GM19397 (cell line): ENCODE data around the gene CRCP.
"Not testable (repeated sequence)": the region's sequence is repeated elsewhere in the genome, so short reads cannot be mapped to it uniquely, and the experiment has no call there.

ENCODE experiments used
- ATAC-seq: cut with Tn5 transposase; IDR thresholded peaks from one replicate; pipeline ENCODE4 v1.9.1; 2021; ENCODE audit warnings: mild to moderate bottlenecking, moderate library complexity; ENCODE audit not compliant: unreplicated experiment

The CRCP gene

DNA sequence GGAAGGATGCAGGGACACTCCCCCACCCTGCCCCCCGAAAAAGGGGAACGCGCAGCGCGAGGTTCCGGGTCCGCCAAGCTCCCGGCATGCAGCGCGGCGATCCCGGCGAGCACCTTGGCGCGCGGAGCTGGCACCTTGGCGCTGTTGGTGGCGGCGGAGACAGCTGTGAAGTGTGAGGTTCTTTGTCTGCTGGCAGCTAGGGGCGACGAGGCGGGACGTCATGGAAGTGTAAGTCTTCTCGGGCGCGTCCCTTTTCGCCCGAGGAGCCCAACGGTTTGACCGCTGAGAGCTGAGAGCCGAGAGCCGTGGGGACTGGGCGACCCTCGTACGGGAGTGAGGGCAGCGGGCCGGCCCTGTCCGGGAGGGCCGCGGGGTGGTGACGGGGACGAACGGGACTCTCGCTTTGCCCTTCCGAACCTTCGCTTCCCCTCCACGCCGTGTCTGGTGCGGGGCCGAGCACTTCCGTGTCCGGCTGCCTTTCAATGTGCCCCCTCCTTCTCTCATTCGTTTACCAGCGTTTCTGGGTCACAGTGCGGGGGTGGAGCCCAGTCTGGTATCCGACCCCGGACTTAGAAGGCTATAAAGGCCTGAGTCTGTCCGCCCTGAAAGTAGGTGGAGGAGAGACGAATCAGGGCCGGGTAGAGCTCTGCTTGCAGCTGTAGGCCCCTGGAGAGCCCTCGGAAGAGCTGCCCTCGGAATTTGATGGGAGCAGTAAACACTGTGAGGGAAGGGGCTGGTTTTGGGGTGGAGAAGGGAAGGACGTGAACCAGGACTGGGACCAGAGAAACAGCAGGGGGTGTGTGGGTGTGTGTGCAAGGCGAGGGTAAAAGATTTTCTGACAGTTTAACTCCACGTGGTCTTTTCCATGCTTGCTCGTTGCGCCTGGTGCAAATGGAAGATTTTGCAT lies at the start of gene CRCP:
Gene CRCP, plus strand, starts transcription at position 105 of the 907 bp plus-strand sequence. Its CDS starts 116 bp downstream, at position 221.
- peak; percentile 92 for ATAC-seq

DNA sequence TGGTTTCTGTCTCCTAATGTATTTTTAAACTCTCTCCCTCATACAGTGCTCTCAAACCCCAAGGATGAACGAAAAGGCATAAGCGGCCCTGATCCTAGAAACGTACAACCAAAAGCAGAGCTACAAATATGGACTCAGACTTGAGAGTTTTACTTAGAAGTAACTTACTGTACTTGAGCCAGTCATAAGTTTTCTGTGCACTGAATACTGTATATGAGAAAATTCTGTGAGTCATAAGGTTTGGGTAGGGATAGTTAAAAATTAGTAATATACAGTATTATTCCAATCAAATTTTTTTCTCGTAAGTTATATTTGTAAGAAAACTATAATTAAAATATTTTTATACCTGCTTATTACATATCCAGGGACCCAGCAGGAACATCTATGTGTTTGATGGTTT lies 44.9 kb upstream of the CRCP start:
- no peak for ATAC-seq

DNA sequence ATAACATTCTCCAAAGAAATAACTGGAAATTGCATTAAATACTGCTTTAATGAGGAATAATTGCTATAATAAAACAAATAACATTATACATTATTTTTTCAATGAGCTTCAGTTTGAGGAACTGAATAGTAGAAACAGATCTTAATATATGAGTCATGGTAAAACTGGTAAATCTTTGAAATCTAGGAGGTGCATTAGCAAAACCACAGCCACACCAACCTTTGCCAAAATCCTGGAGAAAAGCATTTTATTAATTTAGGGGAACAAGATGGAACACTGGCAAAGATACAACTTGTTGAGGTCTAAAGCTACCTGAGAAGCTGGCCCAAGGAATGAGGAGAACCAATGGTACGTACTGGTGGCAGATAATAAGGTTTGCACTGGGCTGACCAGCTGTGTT lies 44.4 kb upstream of the CRCP start:
- ATAC-seq = no peak

DNA sequence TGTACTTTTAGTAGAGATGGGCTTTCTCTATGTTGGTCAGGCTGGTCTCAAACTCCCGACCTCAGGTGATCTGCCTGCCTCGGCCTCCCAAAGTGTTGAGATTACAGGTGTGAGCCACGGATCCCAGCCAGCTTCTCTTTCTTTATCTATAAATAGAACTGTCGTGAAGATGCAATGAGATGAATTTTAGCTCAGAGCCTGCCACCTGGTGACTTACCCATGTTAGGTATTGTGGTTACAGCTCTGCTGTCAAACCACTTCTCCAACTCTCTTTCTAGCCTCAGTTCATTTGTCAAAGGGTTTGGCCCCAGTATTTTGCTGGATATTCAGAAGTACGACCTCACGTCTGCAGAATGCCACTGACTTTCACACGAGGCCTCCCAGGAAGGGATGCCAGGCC lies 42.4 kb upstream of the CRCP start:
- not testable (repeated sequence) for ATAC-seq

DNA sequence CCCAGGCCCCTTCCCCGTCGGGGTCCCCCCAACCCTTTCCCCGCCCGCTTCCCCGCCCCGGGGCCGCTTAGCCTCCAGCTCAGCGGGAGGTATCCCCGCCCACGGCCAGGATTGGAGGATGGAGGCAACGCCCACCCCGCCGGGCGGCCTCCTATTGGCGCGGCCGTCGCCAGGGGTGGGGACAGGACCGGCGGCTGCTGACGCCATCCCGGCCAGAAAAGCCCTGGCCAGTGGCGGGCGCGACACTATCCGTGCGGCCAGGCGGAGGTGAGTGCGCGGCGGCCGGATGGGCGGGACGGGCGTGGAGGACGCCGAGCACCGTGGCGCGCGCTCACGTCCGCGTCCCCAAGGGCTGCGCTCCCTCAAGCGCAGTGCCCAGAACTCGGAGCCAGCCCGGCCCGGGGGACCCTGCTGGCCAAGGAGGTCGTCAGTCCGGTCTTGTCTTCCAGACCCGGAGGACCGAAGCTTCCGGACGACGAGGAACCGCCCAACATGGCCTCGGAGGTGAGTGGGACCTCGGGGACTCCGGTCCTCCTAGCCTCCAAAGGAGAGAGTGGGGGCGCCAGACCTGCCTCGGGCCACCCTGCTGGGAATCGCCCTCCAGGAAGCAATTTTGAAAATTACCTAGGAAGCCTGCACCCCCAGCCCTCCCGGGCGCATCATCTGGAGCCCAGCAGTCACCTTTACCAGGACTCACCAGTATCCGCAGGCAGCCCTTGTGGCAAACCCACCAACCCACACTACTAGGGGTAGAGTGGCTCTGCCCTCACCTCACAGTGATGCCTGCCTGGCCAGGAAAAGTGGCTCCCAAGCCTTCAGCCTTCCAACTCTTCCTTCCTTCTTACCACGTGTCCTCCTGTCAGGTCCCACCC lies 38.8 kb upstream of the CRCP start, which contains the start of gene ASL:
Gene ASL, plus strand, starts transcription at position 230 of the 872 bp plus-strand sequence. Its CDS starts 263 bp downstream, at position 493.
- ATAC-seq = peak; percentile 99

DNA sequence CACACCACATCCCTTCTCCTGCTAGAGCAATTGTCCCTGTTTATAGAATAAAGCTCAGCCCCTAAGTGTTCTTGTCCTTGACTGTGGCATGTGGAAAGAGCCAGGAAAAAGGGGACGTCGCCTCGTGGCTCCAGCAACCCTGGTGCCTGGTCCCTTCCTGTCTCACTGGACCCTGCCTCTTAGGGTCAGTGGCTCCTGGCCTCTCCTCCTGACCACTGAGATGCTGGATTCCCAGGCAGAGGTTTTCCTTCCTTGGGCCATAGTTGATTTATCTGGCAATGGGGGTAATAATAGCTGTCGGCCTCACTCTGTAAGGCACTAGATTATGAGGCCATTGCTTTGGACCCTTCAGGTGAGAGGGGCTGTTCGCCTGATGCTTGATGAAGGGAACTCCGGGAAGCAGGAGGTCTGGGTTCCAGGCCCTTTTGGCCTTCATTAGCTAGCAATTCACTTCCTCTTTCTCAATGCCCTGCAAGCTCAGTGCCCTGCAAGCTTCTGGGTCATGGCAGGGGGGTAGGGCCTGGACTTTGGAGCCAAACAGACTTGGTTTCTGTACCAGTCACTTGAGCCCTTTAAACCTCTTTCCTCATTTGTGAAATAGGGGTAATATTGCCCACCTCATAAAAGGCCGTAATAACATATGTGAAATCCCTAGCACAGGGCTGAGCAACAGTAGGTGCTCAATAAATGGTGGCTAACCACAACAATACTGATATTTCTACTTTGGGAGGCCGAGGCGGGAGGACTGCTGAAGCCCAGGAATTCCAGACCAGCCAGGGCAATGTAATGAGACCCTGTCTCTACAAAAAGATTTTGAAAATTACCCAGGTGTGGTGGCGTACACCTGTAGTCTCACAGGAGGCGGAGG lies 38.0 kb upstream of the CRCP start:
- ATAC-seq = no peak

DNA sequence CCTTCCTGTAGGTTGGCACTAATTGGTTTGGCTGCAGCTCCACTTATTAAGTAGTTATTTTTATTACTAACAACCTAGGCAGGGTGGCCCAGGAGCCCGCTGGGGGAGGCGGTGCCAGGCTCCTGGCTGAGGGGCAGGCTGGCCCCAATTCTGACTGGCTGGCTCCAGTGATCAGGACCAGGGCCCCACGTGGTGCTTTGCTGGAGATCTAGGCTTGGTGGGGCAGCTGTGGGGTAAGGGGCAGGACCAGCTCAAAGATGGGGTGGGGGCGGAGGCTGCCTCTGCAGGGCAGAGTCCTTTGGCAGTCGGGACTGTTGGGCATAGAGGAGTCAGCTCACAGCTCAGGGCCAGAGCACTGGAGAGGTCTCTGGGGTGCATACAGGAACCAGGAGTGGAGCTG lies 36.6 kb upstream of the CRCP start:
- no peak for ATAC-seq

DNA sequence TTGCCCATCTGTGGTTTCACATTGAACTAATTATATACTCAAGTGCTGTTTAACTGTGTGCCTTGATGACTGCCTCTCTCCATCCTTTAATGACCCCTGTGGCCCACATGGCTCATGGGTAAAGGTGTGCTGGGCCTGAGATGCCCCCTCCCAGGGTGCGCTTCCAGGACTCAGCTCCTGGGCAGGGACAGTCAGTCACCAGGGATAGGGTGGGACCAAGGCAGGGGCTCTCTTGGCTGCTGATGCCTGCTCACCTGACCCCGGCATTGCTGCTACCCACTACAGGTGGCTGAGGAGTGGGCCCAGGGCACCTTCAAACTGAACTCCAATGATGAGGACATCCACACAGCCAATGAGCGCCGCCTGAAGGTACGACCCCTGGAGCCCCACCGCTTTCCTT lies 32.6 kb upstream of the CRCP start:
- no peak for ATAC-seq

DNA sequence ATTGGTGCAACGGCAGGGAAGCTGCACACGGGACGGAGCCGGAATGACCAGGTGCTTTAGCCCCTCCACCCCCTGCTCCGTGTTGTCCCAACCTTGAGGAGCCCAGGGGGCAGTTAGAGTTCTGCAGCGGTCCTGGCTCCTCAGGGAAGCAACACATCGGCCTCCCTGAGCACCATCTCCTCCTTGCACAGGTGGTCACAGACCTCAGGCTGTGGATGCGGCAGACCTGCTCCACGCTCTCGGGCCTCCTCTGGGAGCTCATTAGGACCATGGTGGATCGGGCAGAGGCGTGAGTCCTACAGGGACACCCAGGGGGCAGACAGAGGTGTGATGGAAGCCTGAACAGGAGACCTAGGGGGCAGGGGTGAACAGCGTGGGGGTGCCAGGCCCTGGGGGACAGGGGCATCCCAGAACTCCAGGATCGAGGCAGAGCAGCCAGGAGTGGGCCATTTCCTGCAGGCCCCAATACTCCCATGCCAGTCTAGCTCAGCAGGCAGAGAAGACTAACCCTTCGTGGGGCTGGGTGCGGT lies 31.7 kb upstream of the CRCP start:
- ATAC-seq = no peak

DNA sequence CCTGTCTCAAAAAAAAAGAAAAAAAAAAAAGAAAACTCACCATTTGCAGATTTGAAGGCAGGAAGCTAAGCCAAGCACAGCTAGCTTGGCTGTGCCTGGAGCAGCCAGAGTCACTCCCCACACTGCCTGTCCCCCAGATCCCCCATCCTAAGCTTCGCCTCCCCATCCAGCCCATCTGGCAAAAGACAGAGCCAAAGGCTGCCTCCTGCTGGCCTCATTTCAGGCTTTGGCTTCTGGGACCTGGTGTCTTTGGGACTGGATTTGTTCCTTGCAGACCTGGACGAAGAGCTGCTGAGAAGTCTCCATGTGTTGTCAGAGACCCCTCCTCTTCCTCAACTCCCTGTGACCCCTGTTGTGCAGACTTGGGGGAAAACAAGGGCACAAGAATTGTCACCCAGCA lies 31.0 kb upstream of the CRCP start:
- no peak for ATAC-seq

DNA sequence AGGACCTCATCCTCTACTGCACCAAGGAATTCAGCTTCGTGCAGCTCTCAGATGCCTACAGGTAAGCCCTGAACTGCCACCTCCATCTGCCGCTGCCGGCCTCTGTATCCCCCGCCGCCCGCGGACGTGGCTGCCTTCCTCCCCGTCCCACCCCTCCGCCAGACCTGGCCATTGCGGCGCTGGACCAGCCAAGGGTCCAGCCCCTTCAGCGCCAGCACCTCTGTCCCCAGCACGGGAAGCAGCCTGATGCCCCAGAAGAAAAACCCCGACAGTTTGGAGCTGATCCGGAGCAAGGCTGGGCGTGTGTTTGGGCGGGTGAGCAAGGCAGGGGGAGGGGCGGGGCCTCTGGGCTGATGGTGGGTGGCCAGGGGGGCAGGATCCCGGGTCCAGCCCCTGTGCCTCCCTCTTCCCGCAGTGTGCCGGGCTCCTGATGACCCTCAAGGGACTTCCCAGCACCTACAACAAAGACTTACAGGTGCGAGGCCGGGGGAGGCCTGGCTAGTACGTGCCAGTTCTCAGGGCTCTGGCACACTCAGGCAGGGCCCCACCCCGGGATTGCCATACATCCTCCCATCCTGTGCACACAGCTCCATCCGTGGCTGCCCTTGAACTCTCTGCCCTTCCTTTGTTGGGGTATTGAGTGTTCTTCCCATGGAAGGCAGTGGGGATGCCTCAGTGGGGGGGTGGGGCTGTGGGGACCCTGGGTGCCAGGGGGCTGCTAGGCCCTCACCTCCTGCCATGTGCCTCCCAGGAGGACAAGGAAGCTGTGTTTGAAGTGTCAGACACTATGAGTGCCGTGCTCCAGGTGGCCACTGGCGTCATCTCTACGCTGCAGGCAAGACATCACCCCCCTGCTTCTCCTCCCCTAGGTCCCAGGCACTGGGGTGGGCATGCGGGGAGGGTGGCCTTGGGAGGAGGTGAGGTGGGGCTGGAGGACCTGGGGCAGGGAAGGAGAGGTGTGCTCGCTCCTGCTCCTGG lies 25.5 kb upstream of the CRCP start:
- no peak for ATAC-seq

DNA sequence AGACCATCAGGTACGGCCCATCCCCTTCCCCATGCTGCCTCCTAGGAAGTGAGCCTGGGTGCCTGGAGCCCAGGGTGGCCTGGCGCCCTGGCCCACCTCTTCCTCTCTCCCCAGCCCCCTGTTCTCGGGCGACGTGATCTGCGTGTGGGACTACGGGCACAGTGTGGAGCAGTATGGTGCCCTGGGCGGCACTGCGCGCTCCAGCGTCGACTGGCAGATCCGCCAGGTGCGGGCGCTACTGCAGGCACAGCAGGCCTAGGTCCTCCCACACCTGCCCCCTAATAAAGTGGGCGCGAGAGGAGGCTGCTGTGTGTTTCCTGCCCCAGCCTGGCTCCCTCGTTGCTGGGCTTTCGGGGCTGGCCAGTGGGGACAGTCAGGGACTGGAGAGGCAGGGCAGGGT lies 22.0 kb upstream of the CRCP start:
- no peak for ATAC-seq

DNA sequence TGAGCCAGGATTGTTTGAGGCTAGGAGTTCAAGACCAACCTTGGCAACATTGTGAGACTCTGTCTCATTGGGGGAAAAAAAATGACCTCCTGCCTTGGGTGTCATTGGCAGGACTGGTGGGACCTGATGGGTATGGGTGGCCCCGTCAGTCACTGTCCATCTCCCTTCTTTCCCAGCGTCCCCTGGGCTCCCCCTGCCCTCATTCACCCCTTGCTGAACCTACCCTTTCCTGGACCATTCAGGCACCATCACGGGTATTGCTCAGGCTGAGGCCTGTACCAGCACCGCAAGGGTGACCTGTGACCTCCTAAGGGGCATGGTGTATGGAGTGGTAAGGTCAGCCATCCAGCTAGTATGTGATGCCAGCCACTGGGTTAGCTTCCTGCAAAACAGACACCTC lies 19.6 kb upstream of the CRCP start:
- no peak for ATAC-seq

DNA sequence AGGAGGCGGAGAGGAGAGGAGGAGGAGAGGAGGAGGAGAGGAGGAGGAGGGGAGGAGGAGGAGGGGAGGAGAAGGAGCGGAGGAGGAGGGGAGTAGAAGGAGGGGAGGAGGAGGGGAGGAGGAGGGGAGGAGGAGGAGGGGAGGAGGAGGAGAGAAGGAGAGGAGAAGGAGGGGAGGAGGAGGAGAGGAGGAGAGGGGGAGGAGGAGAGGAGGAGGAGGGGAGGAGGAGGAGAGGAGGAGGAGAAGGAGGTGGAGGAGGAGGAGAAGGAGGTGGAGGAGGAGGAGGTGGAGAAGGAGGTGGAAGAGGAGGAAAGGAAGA lies 15.5 kb upstream of the CRCP start:
- no peak for ATAC-seq

DNA sequence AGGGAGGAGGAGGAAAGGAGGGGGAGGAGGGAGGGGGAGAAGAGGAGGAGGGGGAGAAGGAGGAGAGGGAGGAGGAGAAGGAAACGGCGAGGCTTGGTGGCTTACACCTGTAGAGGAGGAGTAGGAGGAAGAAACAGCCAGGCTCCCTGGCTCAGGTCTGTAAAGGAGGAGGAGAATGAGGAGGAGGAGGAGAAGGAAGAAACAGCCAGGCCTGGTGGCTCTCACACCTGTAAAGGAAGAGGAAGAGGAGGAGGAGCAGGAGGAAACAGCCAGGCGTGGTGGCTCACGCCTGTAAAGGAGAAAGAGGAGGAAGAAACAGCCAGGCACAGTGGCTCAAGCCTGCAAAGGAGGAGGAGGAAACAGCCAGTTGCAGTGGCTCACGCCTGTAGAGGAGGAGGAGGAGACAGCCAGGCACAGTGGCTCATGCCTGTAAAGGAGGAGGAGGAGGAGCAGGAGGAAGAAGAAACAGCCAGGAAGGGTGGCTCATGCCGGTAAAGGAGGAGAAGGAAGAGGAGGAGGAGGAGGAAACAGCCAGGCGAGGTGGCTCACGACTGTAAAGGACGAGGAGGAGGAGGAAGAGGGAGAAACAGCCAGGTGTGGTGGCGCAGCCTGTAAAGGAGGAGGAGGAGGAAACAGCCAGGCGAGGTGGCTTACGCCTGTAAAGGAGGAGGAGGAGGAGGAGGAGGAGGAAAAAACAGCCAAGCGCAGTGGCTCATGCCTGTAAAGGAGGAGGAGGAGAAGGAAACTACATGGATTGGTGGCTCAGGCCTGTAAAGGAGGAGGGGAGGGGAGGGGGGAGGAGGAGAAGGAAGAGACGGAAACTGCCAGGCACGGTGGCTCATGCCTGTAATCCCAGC lies 14.9 kb upstream of the CRCP start:
- peak; percentile 76 for ATAC-seq

DNA sequence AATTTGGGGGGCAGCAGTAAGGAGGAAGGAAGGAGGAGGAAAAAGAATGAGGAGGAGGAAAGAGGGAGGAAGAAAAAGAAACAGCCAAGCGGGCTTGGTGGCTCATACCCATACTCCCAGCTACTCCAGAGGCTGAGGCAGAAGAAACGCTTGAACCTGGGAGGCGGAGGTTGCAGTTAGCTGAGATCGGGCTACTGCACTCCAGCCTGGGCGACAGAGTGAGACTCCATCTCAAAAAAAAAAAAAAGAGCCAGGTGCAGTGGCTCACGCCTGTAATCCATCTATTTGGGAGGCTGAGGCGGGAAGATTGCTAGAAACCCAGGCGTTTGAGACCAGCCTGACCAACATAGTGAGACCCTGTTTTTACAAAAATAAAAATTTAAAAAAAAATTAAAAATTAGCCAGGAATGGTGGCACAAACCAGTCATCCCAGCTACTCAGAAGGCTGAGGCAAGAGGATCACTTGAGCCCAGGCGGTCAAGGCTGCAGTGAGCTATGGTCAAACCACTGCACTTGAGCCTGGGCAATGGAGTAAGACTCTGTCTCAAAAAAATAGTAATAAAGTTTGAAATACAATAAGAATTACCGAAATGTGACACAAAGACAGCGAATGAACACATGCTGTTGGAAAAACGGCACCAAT lies 14.1 kb upstream of the CRCP start:
- no peak for ATAC-seq

DNA sequence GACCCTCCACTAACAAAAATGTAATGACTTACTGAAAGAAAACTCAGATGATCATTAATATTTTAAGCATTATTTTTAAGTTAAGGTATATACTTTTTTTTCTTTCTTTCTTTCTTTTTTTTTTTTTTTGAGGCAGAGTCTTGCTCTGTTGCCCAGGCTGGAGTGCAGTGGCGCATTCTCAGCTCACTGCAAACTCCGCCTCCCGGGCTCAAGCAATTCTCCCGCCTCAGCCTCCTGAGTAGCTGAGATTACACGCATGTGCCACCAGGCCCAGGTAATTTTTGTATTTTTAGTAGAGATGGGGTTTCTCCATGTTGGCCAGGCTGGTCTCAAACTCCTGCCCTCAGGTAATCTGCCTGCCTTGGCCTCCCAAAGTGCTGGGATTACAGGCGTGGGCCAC lies 12.5 kb upstream of the CRCP start:
- ATAC-seq = not testable (repeated sequence)

DNA sequence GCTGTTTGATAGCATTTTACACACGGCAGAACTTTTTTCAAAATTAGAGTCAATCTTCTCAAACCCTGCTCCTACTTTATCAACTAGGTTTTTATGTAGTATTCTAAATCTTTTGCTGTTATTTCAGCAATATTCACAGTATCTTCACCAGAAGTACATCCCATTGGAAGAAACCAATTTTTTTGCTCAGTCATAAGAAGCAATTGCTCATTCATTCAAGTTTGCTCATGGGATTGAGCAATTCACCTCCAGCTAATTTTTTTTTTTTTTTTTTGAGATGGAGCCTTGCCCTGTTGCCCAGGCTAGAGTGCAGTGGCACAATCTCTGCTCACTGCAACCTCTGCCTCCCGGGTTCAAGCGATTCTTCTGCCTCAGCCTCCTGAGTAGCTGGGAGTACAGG lies 10.7 kb upstream of the CRCP start:
- not testable (repeated sequence) for ATAC-seq
